Measurements from ENCODE around the gene RTN4.
"Not testable (repeated sequence)": the region's sequence is repeated elsewhere in the genome, so short reads cannot be mapped to it uniquely, and the experiment has no call there.

RTN4 gene, protein sequence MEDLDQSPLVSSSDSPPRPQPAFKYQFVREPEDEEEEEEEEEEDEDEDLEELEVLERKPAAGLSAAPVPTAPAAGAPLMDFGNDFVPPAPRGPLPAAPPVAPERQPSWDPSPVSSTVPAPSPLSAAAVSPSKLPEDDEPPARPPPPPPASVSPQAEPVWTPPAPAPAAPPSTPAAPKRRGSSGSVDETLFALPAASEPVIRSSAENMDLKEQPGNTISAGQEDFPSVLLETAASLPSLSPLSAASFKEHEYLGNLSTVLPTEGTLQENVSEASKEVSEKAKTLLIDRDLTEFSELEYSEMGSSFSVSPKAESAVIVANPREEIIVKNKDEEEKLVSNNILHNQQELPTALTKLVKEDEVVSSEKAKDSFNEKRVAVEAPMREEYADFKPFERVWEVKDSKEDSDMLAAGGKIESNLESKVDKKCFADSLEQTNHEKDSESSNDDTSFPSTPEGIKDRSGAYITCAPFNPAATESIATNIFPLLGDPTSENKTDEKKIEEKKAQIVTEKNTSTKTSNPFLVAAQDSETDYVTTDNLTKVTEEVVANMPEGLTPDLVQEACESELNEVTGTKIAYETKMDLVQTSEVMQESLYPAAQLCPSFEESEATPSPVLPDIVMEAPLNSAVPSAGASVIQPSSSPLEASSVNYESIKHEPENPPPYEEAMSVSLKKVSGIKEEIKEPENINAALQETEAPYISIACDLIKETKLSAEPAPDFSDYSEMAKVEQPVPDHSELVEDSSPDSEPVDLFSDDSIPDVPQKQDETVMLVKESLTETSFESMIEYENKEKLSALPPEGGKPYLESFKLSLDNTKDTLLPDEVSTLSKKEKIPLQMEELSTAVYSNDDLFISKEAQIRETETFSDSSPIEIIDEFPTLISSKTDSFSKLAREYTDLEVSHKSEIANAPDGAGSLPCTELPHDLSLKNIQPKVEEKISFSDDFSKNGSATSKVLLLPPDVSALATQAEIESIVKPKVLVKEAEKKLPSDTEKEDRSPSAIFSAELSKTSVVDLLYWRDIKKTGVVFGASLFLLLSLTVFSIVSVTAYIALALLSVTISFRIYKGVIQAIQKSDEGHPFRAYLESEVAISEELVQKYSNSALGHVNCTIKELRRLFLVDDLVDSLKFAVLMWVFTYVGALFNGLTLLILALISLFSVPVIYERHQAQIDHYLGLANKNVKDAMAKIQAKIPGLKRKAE

DNA sequence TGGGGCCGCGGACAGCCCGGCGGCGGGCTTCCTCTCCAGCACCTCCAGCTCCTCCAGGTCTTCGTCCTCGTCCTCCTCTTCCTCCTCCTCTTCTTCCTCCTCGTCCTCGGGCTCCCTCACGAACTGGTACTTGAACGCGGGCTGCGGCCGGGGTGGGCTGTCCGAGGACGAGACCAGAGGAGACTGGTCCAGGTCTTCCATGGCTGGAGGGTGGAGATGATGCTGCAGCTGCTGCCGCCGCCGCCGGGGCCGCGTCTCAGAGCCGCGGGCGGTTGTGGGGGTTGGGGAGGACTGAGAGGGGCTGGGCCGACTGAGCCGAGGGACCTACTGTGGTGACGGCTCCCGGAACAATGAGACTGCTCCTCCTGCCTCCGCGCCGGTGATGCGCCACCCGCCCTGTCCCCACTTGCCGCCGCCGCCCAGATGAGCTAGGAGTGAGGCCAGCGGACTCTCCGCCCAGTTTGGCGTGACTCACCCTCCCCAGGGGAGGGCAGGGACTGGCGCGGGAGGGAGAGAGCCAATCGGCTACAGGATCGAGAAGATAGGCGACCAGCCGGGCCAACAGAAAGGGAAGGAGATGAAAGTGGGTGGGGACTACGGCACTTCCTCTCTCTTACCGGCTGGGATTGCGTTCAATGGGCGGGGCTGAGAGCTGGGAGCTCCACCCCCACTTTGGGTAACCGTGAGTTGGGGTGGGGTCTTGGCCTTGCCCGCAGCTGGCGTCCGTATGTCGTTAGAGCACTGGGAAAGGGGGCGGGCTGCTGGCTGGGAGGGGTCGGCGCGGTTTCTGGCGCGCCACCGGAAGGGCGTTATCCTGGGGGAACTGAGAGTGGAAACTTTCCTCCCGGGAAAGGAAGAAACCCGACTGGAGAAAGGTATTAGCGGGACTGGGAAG lies at the start of gene RTN4:
RTN4 (minus strand) TSS at position 352 of the 895 bp plus-strand sequence; CDS start at position 201, 151 bp downstream.
- peak; percentile 99 to 100 (median 99) for DNase-seq

DNA sequence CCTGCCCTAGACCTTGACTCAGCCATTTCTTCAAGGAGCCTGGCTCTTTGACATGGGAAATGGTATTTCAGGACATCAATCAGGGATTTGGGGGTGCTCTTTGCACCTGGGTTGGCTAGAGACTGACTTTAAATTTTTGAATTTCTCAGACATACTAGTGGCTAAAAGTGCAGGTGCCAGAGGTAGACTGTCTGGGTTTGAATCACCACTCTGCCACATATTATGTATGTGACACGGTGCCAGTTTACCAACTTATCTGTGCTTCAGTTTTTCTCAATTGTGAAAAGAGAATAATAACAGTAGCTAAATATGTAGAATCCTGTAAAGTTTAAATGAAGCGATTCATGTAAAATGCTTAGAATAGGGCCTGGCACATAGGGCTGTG lies 49.2 kb upstream of the RTN4 start:
- DNase-seq, result no peak

DNA sequence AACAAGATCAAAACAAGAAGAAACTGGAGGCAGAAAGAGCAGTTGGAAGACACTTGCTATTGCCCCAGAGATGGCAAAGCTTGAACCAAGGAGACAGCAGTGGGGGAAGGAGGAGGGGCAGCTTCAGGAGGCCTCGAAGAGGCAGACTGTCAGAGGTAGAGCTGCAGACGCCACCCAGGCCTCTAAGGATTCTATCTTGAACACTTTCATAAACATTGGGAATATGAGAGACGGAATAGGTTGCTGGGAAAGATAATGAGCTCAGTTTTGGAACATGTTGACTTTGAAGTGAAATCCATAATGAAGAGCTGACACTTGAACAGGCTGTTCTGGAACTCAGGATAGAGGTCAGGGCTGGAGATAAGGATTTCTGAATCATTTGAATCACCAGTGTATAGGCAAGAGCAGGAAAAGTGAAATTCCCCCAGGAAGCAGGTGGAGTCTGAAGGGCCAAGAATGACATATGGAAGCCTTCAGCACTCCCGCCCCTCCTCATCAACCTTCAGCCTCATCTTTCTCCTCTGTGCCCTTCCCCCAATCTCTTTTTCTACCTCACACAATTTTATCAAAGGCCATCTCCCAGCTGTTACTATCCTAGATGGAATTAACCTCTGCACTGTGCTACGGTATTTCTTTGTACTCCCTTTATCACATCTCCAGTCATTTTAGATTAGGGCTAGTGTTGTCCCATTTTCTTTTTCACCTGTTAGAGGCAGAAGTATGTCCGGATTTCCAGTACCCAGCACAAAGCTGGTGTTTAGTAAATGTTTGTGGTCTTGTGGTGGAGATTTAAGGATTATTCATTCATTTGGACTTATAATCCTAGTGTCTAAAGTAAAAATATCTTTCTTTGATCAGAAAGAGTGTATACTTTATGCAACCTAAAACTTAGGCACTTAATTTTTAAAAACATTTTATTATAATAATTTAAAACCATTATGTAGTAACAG lies 47.5 kb upstream of the RTN4 start:
- peak in 1 of 3 donors; percentile 14 for DNase-seq

DNA sequence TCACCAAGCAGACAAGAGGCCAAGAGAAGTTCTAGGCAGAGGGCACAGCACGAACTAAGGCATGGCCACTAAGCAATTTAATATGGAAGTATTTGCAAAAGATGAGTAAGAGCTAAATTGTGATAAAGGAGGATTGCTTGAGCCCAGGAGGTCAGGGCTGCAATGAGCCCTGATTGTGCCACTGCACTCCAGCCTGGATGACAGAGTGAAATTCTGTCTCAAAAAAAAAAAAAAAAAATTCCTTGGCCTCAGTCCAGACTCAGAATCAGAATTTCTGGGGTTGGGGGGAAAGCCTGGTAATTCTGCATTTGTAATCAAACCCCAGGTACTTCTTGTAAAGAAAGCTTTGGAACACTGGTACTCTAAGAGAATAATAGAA lies 46.8 kb upstream of the RTN4 start:
- DNase-seq, result no peak

DNA sequence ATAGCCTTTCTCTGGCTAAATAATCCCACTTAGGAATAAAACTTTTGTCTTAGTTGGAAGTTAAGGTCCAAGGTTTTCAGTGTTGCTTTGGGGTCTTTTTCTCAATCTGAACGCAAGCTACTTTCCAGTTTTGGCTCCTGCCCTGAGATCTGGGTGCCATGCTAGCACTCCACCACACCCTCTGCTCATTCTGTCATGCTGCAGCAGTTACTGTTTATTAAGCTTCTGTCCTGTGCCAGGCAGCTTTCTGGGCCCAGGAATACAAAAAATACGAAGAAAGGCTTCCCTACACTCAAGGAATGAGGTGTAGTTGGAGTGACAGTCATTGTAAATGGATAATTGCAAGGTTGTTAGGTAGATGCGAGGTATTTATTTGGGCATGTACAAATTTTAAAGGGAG lies 46.3 kb upstream of the RTN4 start:
- no peak for DNase-seq

DNA sequence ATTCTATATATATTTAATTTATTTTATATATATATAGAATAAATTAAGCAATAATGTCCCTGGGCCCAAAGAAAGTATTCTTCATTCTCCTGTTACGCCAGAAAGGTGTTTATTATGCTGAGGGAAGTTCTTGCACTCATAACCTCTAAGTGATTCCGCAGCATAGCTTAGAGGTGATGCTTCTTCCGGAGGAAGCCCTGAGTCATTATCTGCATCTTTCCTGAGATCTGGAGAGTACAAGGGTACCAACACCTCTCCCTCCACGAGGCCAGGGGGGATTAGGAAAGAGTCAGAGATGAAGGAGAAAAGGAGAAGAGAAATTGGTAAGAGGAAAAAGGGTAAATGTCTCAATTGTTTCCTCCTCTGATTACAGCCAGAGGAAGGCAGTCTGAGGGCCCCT lies 43.1 kb upstream of the RTN4 start:
- peak in 1 of 3 donors; percentile 16 for DNase-seq

DNA sequence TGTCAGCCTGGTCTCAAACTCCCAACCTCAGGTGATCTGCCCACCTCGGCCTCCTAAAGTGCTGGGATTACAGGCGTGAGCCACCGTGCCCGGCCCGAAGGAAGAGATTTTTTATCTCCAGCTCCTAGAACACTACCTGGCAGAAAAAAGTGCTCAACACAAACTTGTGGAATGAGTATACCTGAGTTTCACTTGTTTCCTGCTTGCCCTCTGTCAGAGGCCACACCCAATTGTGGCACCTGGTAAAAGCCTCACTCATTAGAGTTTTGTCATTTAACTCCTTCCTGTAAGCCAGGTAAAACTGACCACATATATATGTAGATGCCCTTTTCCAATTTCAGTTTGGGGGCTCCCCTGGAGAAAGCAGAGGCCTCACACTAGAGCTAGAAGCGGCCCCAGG lies 42.2 kb upstream of the RTN4 start:
- DNase-seq, result no peak

DNA sequence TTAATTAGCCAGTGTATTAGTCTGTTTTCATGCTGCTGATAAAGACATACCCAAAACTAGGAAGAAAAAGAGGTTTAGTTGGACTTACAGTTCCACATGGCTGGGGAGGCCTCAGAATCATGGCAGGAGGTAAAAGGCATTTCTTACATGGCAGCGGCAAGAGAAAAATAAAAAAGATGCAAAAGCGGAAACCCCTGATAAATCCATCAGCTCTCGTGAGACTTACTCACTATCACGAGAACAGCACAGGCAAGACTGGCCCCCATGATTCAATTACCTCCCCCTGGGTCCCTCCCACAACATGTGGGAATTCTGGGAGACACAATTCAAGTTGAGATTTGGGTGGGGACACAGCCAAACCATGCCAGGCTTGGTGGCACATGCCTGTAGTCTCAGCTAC lies 41.4 kb upstream of the RTN4 start:
- DNase-seq, result not testable (repeated sequence)

DNA sequence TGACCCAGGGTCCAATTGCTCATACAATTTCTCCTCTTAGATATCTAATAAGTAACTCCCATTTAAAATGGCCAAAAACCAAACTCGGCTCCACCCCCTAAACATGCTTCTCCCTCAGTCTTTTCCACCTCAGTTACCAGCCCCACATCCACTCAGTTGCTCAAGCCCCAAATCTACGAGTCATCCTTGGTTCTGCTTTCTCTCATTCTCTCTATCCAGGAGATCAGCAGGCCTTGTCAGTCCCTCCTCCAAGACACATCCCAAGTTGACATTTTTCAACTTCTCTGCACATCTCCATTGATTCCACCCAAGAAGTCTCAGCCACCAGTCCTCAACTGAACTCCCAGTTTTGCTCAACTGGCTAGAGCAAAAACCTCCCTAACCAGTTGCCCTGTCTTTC lies 40.5 kb upstream of the RTN4 start:
- no peak for DNase-seq

DNA sequence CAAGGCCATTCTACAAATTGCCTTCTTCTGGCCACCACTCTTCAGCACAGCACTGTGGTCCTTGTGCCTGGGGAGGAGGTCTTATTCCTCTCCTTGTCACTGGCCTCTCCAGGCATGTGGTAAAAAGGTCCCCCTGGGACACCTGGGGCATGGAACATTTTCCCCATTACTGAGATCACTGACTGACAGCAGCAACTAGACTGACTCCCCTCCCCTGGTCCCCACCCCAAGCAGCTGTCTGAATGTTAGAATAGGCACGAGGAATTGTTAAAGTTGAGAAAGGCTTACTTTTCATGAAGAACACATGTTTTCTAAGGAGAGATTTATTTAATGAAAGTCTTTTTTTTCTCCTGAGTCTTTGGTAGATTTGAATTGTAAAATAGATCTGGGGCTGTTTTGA lies 39.5 kb upstream of the RTN4 start:
- no peak for DNase-seq

DNA sequence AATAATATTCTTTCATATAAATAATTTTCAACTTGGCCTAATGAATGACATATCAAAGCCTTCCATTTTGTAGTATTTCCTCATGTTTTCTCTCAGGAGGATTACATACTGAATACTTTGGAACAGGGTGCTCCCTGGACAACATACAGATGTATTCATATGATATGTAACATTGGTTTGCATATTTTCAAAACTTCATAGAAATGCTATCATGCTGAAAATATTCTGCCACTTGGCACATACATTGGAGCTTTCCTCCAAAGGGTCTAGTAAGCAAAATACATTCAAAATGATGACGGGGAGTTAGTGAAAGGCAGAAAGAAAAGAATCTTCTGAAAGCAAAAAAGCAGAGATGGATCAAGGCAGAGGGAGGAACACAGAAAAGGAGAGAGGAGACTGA lies 38.1 kb upstream of the RTN4 start:
- DNase-seq, result no peak

DNA sequence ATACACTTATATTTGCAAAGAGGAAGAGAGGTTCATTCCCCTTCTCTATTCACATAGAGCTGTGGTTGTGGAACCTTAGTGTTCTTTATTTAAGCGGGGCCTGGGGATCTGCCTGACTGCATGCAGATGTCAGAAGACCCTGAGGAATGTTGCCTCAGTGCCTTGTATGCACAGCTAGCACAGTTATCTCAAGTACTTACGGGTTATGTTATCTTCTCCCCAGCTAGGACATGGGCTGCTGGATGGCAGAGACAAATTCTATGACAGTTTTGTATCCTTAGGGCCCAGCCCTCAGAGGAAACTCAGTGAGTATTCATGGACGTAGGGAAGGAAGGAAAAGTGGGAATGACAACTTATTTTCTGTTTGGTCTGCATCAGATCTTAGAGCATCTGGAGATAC lies 37.7 kb upstream of the RTN4 start:
- no peak for DNase-seq

DNA sequence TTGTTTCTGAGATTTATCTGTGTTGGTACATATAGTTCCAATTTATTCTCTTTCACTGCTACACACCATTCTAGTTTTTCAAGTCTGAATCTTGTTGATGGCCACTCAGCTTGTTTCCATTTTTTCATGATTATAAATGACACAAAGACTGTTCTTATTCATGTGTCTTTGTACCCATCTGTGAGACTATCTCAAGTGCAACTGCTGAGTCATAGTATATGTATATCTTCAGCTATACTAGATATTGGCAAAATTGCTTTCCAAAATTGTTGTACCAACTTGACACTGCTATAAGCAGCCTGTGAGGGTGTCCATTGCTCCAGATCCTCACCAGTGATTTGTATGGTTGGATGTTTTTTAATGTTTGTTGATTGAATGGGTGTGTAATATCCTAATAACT lies 37.2 kb upstream of the RTN4 start:
- DNase-seq, result no peak

DNA sequence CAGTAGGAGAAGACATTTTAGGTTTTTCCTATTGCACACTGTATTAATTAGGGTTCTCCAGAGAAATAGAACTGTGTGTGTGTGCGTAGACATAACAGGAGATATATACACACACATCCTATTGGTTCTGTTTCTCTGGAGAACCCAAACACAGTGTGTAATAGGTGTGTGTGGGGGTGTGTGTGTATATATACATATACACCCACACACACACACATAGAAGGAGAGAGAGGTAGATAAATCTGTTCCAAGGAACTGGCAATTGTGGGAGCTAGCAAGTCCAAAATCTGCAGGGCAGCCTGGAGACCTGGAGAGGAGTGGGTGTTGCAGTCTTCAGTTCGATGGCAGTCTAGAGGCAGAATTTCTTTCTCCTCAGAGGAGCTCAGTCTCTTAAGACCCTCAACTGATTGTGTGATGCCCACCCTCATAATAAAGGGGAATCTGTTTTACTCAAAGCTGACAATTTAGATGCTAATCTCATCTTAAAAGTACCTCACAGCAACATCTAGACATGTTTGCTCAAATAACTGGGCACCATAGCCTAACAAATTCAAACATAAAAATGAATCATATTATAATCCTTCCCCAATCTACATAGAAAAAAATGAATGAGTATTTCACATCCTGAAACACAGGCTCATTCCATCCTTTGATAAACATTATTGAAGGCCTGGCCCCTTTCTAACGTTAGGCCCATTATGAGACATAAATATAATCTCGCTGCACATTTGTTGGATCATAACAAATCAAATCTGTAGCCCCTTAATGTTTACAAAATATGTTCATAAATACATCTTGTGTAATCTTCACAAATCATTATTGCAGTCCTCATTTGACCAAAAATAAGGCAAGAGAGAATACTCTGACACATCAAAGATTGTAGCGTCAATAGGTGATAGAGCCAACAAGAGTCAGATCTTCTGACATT lies 35.1 kb upstream of the RTN4 start:
- no peak for DNase-seq

DNA sequence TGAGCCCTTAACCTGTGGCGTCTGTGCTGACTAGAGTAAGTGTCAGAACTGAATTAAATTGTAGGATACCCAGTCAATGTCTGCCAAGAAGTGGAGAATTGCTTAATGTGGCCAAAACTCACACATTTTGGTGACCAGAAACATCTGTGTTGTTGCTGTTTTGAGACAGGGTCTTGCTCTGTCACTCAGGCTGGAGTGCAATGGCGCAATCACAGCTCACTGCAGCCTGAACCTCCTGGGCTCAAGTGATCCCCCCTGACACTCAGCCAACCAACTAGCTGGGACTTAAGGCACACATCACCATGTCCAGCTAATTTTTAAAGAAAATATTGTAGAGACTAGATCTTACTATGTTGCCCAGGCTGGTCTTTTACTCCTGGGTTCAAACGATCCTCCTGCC lies 34.4 kb upstream of the RTN4 start:
- no peak for DNase-seq

DNA sequence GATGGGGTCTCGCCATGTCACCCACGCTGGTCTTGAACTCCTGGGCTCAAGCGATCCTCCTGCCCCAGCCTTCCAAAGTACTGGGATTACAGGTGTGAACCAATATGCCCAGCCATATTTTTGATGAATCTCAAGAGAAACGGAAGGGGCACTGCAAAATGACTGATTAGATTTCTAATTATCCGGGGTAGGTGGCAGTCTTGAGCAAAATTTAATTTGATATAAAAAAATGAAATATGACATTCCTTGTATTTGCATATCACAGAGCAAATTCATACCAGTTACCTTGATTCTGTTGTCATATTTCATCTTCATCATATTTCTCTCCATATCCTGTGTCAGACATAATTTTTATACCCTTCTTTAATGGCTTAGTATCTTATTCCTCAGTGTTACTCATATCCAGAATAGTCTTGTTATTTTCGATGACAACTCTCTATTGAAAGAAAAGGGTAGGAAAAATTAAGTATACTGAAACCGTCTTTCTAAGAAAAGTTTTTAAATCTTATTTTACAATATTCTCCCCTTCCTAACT lies 30.0 kb upstream of the RTN4 start:
- no peak for DNase-seq

DNA sequence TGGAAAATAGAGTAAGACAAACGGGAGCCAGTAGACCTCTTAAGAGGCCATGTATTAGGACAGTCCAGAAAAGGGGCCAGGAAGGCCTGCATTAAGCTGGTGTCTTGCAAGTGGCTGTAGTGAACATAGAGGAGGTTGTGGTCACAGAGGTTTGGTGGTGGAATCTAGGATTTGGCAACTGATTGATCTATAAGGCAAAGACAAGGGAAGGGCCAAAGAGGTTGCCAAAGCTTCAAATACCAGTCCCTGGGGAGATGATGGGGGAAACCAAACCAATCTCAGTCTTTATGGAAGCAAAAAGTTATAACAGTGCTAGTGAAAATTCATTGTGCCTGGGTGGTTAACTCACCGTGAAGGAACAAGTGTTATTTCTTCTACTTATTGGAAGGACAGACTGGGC lies 28.7 kb upstream of the RTN4 start:
- DNase-seq, result no peak

DNA sequence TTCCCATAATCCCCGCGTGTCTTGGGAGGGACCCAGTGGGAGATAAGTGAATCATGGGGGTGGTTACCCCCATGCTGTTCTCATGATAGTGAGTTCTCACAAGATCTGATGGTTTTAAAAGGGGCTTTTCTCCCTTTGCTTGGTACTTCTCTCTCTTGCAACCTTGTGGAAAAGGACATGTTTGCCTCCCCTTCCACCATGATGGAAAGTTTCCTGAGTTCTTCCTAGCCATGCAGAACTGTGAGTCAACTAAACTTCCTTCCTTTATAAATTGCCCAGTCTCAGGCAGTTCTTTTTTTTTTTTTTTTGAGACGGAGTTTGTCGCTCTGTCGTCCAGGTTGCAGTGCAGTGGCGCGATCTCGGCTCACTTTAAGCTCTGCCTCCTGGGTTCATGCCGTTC lies 26.5 kb upstream of the RTN4 start:
- peak; percentile 36 to 76 (median 63) for DNase-seq

DNA sequence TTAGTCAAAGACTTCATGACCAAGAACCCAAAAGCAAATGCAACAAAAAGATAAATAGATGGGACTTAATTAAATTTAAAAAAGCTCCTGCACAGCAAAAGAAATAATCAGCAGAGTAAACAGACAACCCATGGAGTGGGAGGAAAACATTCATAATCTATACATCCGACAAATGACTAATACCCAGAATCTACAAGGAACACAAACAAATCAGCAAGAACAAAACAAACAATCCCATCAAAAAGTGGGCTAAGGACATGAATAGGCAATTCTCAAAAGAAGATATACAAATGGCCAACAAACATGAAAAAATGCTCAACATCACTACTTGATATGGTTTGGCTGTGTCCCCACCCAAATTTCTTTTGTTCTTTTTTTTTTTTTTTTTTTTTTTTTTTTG lies 25.8 kb upstream of the RTN4 start:
- DNase-seq, result not testable (repeated sequence)

Measured in suppressor macrophage treated with lipopolysaccharide for 1 hour (primary cell).